ENCODE results near the gene ARID1B.

- no peak for TF ChIP-seq CTCF (IDR thresholded peaks at IDR 0.05; ENCODE audit: insufficient read depth, low read length, poor library complexity, severe bottlenecking)
- no peak for TF ChIP-seq EZH2phosphoT487 (conservative IDR thresholded peaks at IDR 0.05; ENCODE audit: low read length)
Measured at GRCh38 chr6:156853733-156854132, 76.6 kb downstream of the ARID1B start.
